Thymus (tissue), 11 donors: ENCODE measurements around the gene KDM8. TPM values are rescaled to one million over a fixed set of nuclear protein-coding genes. Genes with fewer than 3 reads are reported as not detected.
"Not testable (repeated sequence)": the region's sequence is repeated elsewhere in the genome, so short reads cannot be mapped to it uniquely, and the experiment has no call there.

Experiments
- DNase-seq, 9 donors: peaks; one replicate each; pipeline ENCODE4 v3.0.0-alpha.2; 2013; ENCODE audit warnings: low spot score in 9 of 9, low read depth in 6 of 9, missing footprints in 1 of 9
- H3K27ac ChIP-seq, 2 donors: one replicate each; pipeline ENCODE4 v1.5.1; 2013; ENCODE audit warnings: control low read depth in 1 of 2, low read depth in 1 of 2, low read length in 1 of 2, mild to moderate bottlenecking in 1 of 2, moderate library complexity in 1 of 2
- H3K27me3 ChIP-seq, 2 donors: one replicate each; pipeline ENCODE4 v1.5.1; 2013; ENCODE audit warnings: low read length in 1 of 2; ENCODE audit not compliant: control insufficient read depth in 2 of 2, insufficient read depth in 1 of 2
- H3K36me3 ChIP-seq, 2 donors: one replicate each; pipeline ENCODE4 v1.5.1; 2013; ENCODE audit warnings: low read length in 1 of 2, mild to moderate bottlenecking in 1 of 2, moderate library complexity in 1 of 2; ENCODE audit not compliant: control insufficient read depth in 2 of 2, insufficient read depth in 2 of 2
- H3K4me1 ChIP-seq, 2 donors: one replicate each; pipeline ENCODE4 v1.5.1; 2013; ENCODE audit warnings: low read length in 2 of 2; ENCODE audit not compliant: control insufficient read depth in 2 of 2, insufficient read depth in 2 of 2
- H3K4me3 ChIP-seq, 2 donors: one replicate each; pipeline ENCODE4 v1.5.1; 2013; ENCODE audit warnings: low read length in 2 of 2, control low read depth in 1 of 2, mild to moderate bottlenecking in 1 of 2
- H3K9me3 ChIP-seq, 2 donors: one replicate each; pipeline ENCODE4 v1.5.1; 2013; ENCODE audit warnings: low read length in 1 of 2, mild to moderate bottlenecking in 1 of 2; ENCODE audit not compliant: control insufficient read depth in 2 of 2, insufficient read depth in 1 of 2
- WGBS: extraction: QIAGEN DNeasy Blood & Tissue Kit; methylation state at CpG from one replicate; pipeline ENCODE4 v1.1.7; 2013; 5-methylcytosine and 5-hydroxymethylcytosine counted together
- polyA plus RNA-seq: library from polyadenylated mRNA; stranded (reverse); fragments of 200-250 nt; gene quantifications from one replicate; pipeline ENCODE4 v1.2.3, GENCODE V29; 2013
- total RNA-seq: library from RNA; stranded (reverse); fragments of 120-200 nt; gene quantifications from one replicate; pipeline ENCODE4 v1.2.4, GENCODE V29; 2013
- donor health status: healthy.

Gene KDM8
- total and polyA plus RNA-seq, 2 donors, result 6.2 to 7.1 TPM

DNA sequence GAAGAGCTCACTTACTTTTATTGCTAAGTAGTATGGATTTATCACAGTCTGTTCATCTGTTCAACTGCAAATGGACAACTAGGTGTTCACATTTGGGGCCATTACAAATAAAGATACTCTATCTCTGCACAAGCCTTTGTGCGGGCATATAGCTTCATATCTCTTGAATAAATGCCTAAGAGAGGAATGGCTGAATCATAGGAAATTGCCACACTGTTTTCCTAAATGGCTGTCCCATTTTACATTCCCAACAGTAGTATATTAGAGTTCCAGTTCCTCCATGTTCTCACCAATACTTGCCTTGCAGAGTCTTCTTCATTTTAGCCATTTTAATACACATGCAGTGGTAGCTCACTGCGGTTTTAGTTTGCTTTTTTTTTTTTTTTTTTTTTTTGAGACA, 44.7 kb downstream of the KDM8 start:
- no peak overlapping the region for H3K27ac ChIP-seq

DNA sequence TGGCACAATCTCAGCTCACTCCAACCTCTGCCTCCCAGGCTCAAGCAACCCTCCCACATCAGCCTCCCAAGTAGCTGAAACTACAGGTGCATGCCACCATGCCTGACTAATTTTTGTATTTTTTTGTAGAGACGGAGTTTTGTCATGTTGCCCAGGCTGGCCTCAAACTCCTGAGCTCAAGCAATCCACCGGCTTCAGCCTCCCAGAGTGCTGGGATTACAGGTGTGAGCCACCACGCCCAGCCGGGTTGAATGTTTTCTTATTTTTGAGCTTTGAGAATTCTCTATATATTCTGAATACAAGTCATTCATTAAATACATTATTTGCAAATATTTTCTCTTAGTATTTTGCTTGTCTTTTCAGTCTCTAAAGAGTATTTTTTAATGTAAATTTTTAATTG, 45.6 kb downstream of the KDM8 start:
- H3K27ac ChIP-seq, H3K36me3 ChIP-seq, H3K4me3 ChIP-seq, H3K9me3 ChIP-seq, DNase-seq, H3K27me3 ChIP-seq: not testable (repeated sequence)
- H3K4me1 ChIP-seq, result peaks cover 6 to 34% of the 10 kb centered on the region in 2 donors
- 98% methylated on average over 4 of the region's 4 CpGs for WGBS

More for the DNA sequence above, 44.7 kb downstream of the KDM8 start:
- no peaks in the 10 kb centered on the region for H3K27me3 ChIP-seq
- no peak for DNase-seq
- H3K9me3 ChIP-seq, result no peaks in the 10 kb centered on the region
- peaks cover 8 to 35% of the 10 kb centered on the region in 2 donors for H3K4me1 ChIP-seq
- H3K4me3 ChIP-seq, result no peak overlapping the region
- 95% methylated on average over 2 of the region's 2 CpGs for WGBS
- peaks cover 3 to 4% of the 10 kb centered on the region in 2 donors for H3K36me3 ChIP-seq

DNA sequence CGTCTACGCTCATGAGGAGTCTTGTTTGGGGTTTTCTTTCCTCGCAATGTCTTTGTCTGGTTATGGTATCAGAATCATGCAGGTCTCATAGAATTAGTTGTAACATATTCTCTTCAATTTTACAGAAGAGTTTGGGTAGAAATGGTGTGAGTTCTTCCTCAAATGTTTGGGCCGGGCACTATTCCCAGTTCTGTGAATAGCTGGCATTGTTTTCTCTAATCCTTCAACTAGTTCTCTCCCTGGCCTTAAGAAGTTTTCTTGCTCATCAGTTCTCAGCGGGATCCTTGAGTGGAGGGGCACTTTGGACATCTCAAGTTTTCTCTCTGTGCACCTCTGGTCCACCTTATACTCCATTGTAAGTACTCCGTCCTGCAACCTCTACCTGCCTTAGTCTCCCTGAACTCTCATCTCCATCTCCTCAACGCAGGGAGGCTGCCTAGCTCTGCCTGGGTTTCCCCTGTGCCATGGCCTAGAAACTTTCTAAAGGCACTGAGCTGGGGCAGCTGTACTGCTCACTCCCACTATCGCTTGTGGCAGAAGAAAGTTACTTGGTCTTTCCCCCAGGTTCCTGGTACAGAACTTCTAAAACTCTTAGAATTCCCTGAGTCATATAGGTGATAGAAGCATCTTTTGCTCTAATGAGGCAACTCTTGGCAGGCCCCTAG, 48.3 kb downstream of the KDM8 start:
- 96% methylated on average over 8 of the region's 8 CpGs for WGBS
- H3K4me1 ChIP-seq, result peaks cover 6 to 22% of the 10 kb centered on the region in 2 donors
- no peaks in the 10 kb centered on the region for H3K27me3 ChIP-seq
- no peak for DNase-seq
- H3K4me3 ChIP-seq, result no peak overlapping the region
- H3K36me3 ChIP-seq, result peaks cover 15 to 25% of the 10 kb centered on the region in 2 donors
- no peaks in the 10 kb centered on the region for H3K9me3 ChIP-seq
- H3K27ac ChIP-seq, result no peak overlapping the region

DNA sequence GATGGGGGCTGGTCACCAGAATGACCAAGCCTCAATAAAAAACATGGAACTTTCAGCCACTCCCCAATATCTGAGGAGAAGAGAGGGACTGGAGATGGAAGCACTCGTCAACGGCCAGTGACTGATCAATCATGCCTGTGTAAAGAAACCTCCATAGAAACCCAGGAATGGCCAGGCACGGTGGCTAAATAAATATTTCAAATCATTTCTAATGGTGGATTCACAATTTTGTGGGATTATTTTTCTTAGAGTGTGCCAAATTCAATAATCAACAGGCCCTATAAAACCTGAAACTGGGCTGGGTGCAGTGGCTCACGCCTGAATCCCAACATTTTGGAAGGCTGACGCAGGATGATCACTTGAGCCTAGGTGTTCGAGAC, 48.9 kb downstream of the KDM8 start:
- 99% methylated on average over 6 of the region's 6 CpGs for WGBS
- no peaks in the 10 kb centered on the region for H3K27me3 ChIP-seq
- H3K4me1 ChIP-seq, result peaks cover 6 to 22% of the 10 kb centered on the region in 2 donors
- no peak for DNase-seq
- H3K36me3 ChIP-seq, result peaks cover 20 to 28% of the 10 kb centered on the region in 2 donors
- H3K27ac ChIP-seq, result no peak overlapping the region
- H3K9me3 ChIP-seq, result no peaks in the 10 kb centered on the region
- no peak overlapping the region for H3K4me3 ChIP-seq

DNA sequence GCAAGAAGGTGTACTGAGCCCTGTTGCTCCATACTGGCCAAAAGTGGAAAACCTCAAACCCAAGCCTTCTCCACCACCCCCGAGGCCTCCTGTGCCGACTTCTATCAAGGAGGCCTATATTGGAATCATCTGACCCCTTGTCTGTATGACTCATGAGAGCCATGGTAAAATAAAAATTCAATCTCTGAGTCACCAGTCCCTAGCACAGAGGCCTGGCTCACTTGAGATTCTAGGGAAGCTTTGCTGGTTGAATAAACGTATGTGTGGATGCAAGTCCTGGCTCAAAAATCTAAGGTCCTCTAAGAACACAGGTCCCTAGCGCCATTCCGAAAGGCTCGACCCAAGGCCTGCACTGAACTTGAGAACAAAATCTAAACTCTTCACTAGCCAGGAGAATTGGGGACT, 50.2 kb downstream of the KDM8 start:
- WGBS, result 96% methylated on average over 6 of the region's 6 CpGs
- no peaks in the 10 kb centered on the region for H3K27me3 ChIP-seq
- peak overlapping the region; percentile 49 to 60 for H3K27ac ChIP-seq
- no peak overlapping the region for H3K4me3 ChIP-seq
- DNase-seq, result no peak
- peaks cover 23 to 28% of the 10 kb centered on the region in 2 donors for H3K36me3 ChIP-seq
- peaks cover 10 to 22% of the 10 kb centered on the region in 2 donors for H3K4me1 ChIP-seq
- no peaks in the 10 kb centered on the region for H3K9me3 ChIP-seq

DNA sequence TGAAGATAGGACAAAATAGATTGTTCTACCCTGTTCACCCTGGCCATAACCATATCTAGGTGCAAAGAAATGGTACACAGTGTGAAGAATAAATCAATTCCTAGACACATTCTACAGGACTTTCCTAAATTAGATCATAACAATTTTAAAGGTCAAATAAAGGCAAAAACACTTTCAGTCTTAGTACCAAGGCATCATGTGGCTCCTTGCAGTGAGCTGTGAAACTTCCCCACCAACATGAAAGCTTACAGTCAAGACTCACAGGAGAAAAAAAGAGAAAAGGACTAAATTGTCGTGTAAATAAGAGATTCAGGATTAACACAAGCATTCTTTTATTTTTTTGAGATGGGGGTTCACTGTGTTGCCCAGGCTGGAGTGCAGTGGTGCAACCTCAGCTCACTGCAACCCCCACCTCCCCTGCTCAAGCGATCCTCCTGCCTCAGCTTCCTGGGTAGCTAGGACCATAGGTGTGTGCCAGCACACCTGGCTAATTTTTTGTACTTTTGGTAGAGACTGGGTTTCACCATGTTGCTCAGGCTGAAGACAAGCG, 51.0 kb downstream of the KDM8 start:
- peak in 1 of 9 donors; percentile 41 for DNase-seq
- Histone ChIP-seq H3K9me3 (no peaks in the 10 kb centered on the region), H3K27me3 (no peaks in the 10 kb centered on the region), H3K4me3 (no peak overlapping the region), H3K27ac (peak overlapping the region in 1 of 2 donors; percentile 53), H3K36me3 (peaks cover 21 to 28% of the 10 kb centered on the region in 2 donors), H3K4me1 (peaks cover 11 to 25% of the 10 kb centered on the region in 2 donors)
- WGBS, result 89% methylated on average over 3 of the region's 3 CpGs

DNA sequence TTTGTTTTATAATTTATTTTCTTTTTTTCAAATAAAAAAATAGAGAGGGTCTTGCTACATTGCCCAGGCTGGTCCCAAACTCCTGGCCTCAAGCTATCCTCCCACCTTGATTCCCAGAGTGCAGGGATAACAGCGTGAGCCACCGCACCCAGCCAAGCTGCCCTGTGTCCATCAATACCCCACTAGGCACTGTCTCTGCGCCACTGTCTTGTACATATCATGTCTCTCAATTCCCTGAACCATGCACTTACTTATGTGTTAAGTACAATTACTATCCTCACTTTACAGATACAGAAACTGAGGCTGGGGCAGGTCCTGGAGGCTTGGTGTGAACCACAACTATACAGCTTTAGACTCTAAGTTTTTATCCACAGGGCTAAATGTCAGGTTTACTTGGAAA, 53.5 kb downstream of the KDM8 start:
- over 99% methylated on average over 3 of the region's 3 CpGs for WGBS

DNA sequence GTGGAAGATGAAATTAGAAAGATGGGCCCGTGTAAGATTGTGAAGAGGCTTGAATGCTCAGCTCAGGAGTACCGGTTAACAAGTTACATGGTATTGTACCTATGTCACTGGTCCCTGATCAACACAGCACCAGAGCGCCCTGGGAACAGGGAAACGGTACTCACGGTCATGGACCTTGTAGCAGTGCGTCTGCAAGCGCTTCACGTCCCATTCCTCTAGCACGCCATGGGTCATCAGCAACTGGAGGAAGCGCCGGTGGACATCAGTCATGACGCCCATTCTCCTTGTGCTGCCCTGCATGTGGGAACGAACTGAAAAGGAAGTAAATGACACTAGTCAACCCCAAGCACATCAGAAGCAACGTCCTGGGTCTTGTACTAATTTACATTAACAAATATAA, 53.9 kb downstream of the KDM8 start:
- no peak for DNase-seq
- Histone ChIP-seq H3K4me3 (no peak overlapping the region), H3K27me3 (no peaks in the 10 kb centered on the region), H3K4me1 (peaks cover 11 to 20% of the 10 kb centered on the region in 2 donors), H3K9me3 (no peaks in the 10 kb centered on the region), H3K36me3 (peaks cover 21 to 24% of the 10 kb centered on the region in 2 donors), H3K27ac (no peak overlapping the region)
- 93% methylated on average over 14 of the region's 14 CpGs for WGBS

More for the DNA sequence above, 53.5 kb downstream of the KDM8 start:
- Histone ChIP-seq H3K36me3 (peaks cover 21 to 25% of the 10 kb centered on the region in 2 donors), H3K4me1 (peaks cover 11 to 24% of the 10 kb centered on the region in 2 donors), H3K4me3 (no peak overlapping the region), H3K27me3 (no peaks in the 10 kb centered on the region), H3K27ac (no peak overlapping the region), H3K9me3 (no peaks in the 10 kb centered on the region)
- DNase-seq, result no peak

DNA sequence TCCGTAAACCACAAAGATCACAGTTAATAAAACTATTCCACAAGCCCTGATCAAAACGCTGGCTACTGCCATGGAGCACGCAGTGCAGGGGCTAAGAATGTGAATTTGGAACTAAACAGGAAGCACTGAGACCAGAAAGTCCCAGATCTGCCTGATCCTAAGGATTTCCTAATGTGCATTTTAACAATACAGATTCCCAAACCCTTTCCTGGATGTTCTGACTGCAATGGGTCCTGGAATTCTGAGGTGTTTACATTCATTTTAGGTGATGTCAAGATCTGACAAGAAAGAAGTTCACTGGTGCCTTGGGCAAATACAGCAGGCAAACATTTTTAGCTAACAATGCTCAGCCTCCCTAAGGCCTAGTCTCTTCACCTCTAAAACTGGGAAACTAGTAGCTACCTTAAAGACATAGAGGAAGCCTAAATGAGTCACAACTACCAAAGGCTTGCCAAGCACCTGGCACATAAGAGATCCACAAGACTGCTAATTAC, 55.0 kb downstream of the KDM8 start:
- WGBS, result 98% methylated on average over 3 of the region's 3 CpGs
- Histone ChIP-seq H3K4me1 (peaks cover 6 to 11% of the 10 kb centered on the region in 2 donors), H3K27me3 (no peaks in the 10 kb centered on the region), H3K4me3 (no peak overlapping the region), H3K36me3 (peaks cover 21 to 24% of the 10 kb centered on the region in 2 donors), H3K27ac (no peak overlapping the region), H3K9me3 (no peaks in the 10 kb centered on the region)
- peak in 1 of 9 donors; percentile 28 for DNase-seq
